GM18907 (cell line): ENCODE measurements around the gene KCND3.

Source experiments
- ATAC-seq: cut with Tn5 transposase; IDR thresholded peaks from one replicate; pipeline ENCODE4 v1.9.1; 2021; ENCODE audit warnings: mild to moderate bottlenecking, moderate library complexity; ENCODE audit not compliant: unreplicated experiment

The KCND3 gene

DNA sequence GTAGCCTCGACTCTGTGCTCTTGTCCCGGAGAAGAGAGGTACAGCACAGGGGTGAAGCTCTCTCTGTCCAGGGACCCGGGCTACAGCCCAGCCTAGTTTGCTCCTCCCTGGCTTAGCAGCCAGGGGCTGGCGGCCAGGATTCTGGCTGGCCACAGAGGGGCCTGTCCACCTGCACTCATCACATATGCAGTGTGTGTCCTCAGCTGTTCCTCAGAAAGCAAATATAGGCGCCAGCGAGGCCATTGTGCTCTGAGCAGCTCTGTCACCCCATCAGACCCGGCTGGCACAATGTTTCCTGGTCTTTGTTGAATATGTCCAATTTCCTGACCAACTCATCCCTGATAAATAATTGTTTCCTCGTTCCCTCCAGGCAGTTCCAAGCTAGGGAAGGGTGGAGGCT lies 28.5 kb downstream of the KCND3 start:
- no peak for ATAC-seq

DNA sequence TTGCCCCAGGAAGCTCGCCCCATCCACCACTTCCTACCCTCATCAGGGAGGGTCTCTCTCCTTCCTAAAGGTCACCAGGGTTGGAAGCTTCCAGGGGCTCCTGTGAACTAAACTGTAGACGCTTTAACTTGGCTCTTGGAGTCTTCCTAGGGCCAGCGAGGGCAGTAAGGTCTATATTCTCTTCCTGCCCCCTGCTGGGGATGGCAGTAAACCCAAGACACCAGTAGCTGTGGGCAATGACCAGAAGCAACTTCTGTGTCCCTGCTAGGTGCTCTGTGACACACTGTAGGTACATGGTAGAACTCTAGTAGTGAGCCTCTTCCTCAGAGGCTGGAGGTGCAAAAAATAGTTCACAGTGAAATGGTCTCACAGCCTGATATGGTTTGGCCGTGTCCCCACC lies 30.0 kb downstream of the KCND3 start:
- ATAC-seq: no peak

DNA sequence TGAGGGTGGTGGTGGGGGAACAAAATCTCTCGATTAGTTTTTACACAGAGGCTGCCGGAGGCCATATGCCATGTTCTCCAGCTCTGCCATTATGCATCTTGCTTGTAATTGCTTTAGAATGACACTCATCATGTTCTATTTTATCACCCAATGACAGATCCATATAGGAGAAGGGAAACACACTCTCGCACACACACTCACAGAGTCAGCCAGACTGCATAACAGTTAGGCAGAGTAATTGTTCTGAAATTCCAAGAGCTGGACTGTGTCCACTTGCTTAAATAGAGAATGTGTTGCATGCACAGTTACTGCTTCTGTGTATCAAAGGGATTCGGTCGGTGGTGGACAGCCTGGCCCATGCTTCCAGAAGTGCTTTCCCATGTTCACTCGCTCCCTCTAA lies 30.6 kb downstream of the KCND3 start:
- no peak for ATAC-seq

DNA sequence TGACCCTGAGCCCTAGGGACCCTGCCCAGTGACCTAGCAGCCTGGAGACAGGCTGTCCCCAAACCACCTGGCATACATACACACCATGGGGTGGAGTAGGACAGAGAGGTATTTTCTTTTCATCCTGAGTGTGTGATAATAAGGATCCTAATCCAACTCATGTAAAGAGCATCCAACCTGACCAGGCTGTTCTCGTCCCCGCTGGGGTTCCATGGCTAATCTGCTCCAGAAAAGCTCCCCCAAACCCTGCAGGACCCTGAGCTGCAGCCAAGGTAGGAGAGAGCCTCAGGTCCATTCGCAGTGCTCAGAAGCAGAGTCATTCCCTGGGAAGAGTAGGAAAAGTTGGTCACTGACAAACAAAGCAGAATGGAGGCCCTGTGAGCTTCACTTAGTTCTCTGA lies 31.4 kb downstream of the KCND3 start:
- no peak for ATAC-seq

DNA sequence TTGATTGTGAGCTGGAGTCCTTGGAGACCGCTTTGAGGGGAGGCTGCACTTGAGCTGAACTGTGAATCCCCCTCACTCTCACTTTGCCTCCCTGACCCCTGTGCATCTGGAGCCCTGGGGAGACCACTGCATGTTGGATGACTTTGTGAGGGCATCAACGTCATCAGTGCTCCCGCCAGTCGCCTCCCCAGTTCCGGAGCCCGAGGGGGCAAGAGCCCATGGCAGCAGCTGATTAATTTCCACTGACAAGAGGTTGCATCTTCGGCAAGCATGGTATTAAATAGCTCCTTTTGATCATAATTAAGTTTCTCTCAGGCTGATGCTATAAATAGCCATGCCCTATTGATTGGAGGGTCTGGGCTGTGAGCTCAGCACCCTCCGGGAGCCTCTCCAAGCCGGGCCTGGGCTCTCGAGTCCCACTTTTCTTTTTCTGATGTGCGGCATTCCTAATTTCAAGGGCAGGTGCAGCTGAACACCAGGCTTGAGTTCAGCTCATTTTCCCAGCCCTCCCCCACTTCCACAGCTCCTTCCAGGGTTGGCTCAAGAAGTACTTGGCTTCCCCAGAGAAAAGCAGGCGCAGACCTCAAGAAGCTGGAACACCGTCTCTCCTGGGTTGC lies 33.2 kb downstream of the KCND3 start:
- no peak for ATAC-seq

DNA sequence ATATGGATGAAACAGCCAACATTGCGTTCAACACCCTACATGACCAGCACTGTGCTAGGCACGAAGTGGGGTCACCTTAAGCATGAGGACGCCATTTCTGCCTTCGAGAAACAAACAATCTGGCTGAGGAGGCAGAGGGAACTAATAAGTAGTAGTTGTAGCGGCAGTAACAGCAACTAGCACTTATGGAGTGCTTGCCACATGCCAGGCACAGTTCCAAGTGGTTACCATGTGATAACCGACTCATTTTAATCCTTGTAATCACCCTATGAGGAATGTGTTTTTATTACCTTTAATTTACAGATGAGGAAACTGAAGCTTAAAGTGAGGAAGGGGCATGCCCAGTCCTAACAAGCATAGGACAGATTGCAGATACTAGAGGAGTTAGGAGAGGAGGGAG lies 33.7 kb downstream of the KCND3 start:
- ATAC-seq: no peak

DNA sequence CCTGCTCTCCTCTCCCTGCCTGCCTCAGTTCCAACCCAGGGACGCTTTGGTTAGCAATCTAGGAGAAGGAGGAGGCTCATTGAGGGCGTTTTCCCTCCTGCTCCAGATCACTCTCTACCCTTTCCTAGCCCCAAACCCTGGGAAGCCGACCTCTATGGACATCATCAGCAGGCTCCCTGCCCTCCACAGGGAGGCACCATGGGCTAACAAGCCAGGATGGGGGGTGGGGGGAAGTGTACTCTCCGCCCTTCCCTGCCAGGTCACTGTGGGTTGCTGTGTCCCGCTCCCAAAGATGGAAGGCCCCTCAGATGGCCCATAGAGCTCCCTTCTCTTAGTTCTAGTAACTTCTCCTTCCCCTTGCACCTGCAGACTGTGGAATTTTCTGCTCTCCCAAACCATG lies 35.7 kb downstream of the KCND3 start:
- no peak for ATAC-seq

DNA sequence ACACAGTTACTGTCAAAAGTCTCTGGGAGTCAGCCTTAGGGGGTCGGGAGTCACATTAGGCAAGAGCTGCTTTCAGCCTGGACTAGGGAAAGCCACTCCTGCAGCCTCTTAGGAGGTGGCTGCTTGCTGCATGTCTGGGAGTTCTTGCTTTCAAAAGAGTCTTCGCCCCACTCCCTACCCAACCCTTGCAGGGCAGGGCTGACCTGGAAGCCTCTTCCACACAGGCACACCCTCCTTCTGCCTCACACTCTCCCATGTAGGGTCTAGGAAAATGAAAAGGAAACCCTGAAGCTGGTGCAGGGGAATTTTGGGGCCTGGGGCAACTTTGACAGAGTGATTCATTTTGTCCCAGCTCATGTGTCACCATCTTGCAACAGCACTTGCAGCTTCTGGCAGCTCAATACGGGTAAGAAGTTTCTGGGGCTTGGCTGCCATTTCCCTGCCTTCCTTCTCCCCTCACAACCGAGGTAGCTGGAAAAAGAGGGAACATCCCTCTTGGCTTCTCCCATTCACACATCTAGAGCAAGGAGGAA lies 37.3 kb downstream of the KCND3 start:
- no peak for ATAC-seq

DNA sequence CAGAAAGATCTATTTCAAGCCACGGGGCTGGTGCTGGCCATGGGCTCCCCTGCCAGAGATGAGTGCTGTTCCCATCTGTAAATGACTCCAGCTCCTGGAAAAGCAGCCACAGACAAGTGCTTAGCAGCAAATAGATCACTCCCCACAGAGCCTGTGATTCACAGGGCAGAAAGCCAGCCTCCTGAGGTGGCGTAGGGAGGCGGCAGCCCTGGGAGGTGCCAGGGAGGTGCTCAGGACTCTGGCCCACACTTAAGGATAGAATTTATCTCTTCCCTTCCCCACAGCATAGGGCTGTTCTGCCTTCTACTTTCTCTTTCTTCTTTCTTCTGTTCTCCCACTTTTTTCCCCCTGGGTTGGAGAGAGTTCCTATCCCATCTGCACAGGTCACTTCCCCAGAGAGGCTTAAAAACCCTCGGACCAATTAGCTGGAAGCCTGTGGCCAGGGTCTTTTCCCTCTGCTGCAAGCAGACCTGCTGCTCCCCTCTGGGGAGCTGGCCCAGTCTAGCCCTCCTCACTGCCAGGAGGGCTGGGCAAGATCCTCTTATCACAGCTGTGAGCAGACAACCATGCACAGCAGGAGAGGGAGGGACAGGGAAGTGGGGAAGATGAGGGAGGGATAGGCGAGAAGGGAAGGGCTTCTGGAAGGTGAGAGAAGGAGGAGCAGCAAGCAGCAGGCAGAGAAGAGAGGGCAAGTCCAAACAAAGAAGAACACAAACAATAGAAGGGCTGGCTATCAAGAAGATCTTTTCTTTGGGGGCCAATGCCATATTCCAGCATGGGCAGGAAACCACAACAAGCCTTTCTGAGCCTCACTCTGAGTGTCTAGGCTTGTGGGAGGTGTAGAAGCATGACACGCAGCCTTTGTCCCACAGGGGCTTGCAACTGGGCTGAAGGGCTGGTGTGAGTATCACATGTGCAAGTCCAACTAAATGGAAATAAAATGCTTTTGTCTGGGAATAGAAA lies 41.0 kb downstream of the KCND3 start:
- ATAC-seq: no peak

DNA sequence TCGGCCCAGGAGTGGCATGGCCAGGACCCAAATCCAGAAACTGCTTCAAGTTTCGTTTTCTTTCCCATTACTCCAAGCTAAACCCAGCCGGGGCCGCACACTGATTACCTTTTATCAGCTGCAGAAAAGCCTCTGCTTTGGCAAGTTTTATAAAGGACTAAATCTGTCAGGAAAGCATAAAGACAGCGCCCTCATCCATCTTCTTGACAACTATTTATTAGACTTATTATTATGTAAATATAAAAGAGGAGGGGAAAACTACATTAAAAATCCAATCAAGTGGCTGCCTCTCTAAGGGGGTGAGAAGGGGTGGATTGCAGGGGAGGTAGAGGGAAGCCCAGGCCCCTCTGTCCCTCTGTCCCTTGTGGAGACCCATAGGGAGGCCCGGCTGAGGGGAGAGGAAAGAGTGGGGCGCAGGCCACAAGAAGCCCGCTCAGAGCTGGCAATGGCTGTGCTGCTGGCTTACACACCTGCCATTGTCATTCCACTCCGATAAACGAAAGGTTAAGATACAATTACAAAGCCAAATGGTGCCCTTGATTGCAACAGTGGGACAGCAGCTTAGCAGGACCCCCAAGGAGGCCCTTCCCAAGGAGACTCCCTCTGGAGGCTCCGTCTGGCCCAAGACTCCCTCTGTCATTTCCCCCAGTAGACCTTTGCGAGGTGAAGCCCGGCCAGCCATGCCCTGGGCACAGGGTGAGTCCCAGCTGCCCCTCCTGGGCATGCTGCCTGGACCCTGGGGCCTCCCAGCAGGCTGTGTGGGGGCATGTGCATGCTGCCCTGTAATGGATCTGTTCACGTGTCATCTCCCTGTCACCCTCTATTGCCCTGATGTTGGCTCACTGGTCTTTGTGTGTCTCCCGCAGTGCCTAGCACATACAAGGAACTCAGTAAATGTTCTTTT lies 45.4 kb downstream of the KCND3 start:
- no peak for ATAC-seq

DNA sequence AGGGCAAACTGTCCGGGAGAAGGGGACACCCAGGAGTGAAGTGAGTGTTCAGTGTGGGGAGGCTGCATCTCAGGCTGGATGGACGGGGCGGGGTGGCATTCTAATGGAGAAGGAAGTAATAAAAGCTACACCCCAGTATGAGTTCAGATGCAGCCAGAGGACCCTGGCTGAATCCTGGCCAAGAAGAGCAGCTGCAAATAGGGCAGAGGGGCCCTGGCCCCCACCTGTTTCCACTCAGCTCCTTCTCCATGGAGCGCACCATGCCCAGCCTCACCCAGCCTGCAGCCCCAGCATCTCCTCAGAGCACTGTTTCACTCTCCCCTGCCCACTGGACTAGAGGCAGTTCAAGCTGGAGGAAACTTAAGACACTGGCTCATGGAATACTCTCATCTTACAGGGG lies 46.4 kb downstream of the KCND3 start:
- ATAC-seq: no peak

DNA sequence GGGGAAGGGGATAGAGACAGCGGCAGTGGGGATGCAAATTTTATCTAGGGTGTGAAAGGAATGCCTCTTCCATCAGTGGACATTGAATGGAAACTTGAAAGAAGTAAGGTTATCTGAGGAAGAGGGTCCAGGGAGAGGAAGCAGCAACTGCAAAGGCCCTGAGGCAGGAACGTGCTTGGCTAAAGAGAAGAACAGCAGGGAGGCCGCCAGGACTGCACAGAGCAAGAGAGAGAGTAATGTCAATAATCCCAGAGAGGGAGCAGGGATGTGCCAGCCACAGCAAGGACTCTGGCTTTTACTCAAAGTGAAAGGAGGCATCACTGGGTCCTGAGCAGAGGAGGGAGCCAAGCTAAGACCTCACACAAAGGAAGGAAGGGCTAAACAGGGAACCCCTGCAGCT lies 50.9 kb downstream of the KCND3 start:
- ATAC-seq: no peak

DNA sequence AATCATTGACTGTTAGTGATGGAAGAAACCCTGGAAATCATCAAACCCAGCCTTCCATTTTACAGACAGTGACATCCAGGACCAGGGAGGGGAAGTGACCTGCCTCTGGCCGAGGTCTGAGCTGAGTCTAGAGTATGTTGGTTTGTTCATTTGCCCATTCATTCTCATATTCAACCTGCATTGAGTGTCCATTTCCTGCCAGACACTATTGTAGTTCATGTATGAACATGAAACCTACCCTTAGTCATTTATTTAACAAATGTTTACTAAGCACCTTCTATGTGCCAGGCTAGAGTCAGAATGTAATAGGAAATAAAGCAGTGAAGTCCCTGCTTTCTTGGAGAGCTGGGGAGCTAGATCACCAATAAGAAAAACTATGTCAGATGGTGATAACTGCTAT lies 51.3 kb downstream of the KCND3 start:
- no peak for ATAC-seq

DNA sequence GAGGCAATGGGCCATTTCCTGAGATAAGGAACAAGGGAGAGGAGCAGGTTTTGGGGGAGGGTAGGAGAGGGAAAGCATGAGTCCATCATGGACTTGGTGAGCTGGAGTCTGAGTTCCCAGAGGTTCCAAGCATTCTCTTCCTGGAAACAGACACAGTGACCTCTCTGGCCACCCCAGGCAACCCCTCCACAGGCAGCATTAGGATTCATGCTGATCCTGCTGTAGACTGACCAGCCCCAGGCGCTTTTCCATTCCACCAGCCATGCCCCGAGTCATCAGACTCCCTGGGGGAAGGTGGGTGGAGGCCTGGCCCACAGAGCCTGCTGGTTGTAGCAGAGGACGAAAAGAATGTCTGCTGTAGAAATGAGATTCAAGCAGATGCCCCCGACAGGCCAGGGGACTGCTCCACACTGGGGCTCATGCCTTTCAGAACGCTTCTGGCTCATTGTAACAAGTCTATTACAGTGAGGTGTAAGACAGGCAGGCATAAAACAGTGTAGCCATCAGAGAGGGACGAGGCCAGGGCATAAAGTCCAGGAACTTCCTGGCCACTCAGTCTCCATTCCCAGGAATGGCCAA lies 52.2 kb downstream of the KCND3 start:
- no peak for ATAC-seq

DNA sequence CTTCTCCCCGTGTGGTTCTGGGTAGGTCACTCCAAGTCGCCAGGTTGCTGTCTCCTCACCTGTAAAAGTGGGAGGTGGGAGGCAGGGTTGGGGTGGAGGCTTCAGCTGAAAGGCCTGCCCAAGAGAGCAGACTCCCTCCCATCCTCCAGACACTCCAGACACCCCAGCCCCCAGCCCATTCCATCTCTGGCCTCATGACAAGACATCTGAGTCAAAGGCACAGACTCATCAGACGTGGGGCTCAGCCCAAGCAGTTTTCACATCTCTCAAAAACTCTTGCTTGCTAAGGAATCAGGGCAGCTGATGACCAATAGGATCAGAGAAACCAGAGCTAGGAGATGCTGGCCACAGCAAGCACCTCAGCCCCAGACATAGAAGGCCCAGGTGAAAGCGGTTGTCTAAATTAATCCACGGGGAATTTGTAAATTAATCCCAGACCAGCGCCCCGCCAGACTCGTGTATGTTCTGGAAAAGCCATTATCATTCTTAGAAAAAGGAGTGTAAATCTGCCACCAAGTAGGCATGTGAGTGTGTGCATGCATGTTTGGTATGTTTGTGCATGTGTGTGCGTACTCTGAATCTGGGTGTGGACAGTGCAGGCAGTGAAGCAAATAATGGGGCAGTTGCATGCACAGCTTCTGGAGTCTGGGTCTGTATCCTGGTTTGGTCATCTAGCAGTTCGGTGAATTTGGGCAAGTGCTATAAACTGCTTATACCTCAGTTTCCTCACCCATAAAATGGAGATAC lies 55.2 kb downstream of the KCND3 start:
- ATAC-seq: no peak

DNA sequence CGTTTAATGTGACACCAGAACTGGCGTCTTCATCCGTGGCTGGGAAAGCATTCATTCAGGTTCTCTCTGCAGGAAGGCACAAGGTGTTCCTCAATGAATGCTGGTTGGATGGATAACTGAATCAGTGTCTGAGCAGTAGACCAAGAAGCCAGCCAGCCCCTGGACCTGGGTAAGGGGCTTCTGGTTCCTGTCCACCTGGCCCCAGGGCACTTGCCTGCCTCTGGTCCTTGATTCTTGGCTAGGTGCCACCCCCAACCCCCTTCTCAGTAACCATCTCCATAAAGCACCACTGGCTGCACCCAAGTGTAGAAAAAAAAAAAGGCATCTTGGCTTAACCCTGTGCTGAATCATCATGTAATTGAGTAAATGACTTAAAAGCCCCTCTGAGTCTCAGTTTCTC lies 59.1 kb downstream of the KCND3 start:
- ATAC-seq: no peak

DNA sequence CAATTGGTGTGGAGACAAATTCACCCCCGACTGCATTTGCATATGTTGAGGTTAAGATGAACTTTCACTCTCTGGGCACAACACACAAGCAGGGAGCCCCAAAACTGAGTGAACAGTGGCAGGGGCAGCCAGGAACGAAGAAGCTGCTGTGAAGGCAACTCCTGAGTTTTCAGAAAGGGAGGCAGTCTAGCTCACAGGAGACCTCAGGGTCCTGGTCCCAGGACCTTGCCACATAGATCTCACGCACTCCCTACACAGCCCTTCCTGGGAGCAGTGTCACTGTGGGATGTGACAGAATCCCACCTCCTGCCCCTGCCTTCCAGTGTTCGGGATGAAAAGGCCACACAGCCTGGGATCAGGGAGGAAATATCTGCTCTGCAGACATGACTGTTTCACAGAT lies 60.9 kb downstream of the KCND3 start:
- ATAC-seq: no peak

DNA sequence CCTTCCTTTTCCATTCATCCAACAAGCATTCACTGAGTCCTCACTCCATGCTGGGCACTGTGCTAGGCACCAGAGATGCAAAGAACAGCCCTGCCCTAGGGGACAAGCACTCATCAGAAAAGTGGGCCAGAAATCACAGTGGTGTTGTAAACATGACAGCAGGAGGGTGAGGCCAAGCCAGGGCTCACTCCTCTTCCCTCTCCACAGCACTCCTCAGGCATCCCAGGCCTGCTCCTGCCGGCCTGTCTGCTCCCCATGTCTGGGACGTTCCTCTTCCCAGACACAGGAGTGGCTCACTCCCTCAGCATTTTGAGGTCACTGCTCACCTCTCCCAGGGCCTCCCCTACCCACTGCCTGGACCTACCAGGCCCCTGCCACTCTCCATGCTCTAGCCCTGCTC lies 61.8 kb downstream of the KCND3 start:
- ATAC-seq: no peak

DNA sequence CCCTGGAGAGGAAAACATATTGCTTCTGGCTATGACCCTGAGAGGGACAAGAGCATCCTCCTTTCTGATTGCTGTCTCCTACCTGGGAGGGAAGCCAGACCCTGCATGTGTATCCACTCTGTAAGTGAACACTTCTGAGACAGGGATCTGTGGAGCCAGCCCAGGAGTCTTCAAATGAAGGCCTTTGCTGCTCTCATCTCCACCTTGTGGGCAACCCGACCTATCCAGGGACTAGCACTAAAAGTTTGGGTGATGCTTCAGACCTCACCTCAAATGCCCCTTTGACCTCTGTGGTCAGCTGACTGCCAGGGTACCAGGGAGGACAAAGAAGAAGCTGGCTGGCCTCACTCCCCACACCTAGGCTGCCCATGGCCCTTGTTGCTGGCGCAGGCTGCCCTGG lies 64.7 kb downstream of the KCND3 start:
- no peak for ATAC-seq

DNA sequence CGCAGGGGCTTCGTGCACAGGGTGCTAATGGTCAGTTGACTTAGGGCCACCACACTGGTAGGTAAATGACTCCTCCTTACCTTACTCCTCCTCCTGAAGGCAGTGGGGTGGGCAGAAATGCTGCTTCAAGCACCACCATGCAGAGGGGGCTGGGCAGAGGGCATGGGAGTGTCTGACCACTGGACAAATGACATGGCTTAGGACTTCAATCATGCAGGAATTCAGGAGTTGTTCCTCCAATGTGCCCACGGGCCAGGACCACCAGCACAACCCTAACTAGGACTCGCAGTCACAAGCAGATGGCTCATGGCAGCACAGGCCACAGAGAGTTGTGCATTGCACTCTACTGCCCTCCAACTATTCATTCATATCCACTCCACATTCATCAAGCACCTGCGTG lies 65.7 kb downstream of the KCND3 start:
- no peak for ATAC-seq
